Gastroesophageal sphincter (tissue), 3 donors: Measurements from ENCODE around the gene LATS2.

Experiments
- CTCF ChIP-seq, 4 experiments: fragments of 200-600 bp in 2 of 4; fragments of 450-650 bp in 2 of 4; sonication (generic) in 1 of 4; IDR thresholded peaks; one replicate each; pipeline ENCODE4 v1.5.1; 2017 to 2019; ENCODE audit warnings: antibody characterized with exemption in 4 of 4, mild to moderate bottlenecking in 2 of 4, moderate library complexity in 2 of 4
- EP300 ChIP-seq: sonication (generic); formaldehyde crosslinking; IDR thresholded peaks from one replicate; pipeline ENCODE4 v1.6.1; 2017; ENCODE audit warnings: antibody characterized with exemption, mild to moderate bottlenecking

- TF ChIP-seq CTCF (IDR thresholded peaks at IDR 0.05): no peak
- TF ChIP-seq EP300: no peak
Measured at GRCh38 chr13:20972731-20973130, 88.7 kb downstream of the LATS2 start.
